NCI-H1930 (cell line): Measurements from ENCODE around the gene SETX.
A peak's percentile ranks its signal among the peaks of the same experiment; 100 is the strongest.
"Not testable (repeated sequence)": the region's sequence is repeated elsewhere in the genome, so short reads cannot be mapped to it uniquely, and the experiment has no call there.

Experiments
- DNase-seq, 2 experiments: peaks; one replicate each; lab custom pipeline; 2025; lab: John Stamatoyannopoulos, UW

The SETX gene

DNA sequence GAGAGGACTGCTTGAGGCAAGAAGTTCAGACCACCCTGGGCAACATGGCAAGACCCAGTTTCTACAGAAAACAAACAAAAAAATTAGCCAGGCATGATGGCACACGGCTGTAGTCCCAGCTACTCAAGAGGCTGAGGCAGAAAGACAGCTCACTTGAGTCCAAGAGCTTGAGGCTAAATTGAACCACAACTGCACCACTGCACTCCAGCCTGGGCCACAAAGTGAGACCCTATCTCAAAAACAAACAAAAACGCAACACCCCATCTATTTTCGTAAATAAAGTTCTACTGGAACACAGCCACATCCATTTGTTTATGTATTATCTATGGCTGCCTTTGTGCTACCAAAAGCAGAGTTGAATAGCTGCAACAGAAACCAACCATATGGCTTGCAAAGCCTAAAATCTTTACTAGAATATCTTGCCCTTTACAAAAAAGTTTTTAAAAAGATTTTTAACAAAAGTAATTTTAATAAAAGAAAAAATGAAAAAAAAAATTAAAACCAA is 67.5 kb downstream of the SETX start:
- DNase-seq: no peak

DNA sequence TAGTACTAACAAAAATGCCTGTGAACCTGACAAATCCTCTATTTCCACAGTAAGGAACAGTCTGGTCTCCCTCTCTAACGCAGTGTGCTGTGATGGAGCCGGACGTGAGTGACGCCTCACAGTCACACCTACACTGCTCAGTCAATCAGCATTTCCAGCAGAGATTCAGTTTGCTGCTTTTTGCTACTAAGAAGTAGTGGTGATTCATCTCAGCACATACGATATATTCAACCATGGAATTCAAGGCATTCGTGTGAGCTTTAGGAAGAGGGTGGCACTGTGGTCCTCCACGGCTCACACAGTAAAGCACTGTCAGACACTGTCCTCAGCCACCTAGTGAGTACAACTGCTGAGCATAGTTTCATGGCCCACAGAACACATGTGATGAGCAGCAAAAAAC is 70.9 kb downstream of the SETX start:
- DNase-seq: no peak

DNA sequence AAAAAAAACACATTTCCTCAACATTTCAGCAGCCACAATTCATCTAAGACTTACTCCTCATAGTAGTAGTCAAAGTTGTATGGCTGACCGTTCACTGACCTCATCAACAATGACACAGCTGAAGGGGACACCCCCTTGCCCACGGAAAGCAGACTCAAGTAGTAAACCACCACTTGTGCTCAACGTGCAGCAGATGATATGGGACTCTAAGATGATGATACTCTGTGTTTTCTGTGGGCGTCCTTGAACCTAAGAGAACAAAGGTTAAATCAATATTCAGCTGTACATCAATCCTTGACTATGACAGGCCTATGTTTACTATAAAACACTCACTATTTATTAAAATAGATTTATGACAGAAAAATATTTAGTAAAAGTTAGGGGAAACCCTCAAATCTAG is 71.6 kb downstream of the SETX start:
- no peak for DNase-seq

DNA sequence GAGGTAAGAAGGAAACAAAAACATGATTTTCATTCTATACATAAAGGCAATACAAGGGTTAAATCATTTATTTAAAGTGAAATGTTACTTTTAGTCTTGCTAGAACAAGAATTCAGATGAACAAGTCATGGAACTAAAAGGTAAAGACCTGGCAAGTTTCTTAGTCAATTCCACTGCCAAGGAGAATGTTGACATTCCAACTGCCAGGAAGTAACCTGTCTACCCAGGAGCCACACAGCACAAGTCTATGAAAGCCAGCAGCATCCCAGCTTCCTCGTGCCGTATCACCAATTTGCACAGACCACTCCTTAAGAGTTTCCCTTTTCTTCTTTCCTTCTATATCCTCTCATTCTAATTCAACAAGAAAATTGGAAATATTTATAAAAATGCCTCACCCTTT is 79.9 kb downstream of the SETX start:
- no peak for DNase-seq

DNA sequence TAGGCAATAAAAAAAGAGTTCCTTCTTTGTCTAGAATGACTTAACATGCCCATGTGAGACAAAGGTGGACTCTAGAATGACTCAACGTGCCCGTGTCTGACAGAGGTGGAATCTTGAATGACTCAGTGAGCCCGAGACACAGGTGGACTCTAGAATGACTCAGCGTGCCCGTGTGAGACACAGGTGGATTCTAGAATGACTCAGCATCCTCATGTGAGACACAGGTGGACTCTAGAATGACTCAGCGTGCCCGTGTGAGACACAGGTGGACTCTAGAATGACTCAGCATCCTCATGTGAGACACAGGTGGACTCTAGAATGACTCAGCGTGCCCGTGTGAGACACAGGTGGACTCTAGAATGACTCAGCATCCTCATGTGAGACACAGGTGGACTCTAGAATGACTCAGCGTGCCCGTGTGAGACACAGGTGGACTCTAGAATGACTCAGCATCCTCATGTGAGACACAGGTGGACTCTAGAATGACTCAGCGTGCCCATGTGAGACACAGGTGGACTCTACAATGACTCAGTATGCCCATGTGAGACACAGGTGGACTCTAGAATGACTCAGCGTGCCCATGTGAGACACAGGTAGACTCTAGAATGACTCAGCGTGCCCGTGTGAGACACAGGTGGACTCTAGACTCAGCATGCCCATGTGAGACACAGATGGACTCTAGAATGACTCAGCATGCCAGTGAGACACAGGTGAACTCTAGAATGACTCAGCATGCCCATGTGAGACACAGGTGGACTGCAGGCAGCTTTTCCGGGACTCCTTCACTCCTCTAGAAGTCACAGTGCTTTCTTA is 84.9 kb downstream of the SETX start:
- not testable (repeated sequence) for DNase-seq

DNA sequence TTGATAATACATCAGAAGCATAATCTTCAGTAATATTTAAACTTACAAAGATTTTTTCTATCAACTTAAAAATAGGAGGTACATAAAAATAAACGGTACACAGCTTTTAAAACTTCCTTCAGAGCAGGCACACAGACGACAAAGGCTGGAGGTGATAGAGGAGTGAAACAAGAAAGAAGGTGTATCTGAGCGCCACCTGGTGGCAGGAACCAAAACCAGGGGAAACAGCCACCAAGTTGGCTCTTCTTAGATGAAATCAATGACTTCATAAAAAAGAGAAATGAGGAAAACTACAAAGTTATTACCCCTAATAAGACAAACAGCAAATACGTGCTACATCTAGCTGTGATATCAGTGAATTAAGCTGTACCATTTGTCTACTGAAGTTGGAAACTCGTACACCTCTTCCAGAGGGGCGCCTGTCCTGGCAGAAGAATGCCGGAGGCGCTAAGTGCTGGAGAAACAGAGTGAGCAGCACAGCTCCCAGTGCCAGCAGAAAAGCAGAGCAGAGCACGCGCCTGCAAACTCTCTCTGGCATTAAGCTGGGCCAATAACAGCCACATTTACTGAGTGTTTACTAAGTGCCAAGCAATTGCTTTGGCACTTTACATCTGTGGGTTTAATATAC is 85.9 kb downstream of the SETX start:
- DNase-seq: peak in 1 of 2 experiments; percentile 60

DNA sequence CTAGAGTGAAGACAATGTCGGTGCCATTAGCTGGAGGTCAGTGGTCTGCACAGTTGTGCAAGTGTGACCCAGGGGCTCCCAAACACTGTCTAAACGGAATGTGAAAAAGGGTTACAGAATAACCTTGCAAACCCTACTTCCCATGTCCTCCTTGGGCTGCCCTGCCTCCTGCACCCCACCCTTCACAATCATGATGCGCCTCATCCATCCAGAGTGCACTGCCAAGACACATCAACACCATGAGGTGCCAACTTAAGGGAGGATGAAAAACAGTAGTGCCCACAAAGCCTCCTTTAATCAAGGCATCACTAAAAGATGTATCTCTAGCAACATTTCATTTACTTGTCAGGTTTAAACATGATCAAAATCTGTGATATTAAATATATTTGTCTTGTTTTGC is 87.1 kb downstream of the SETX start:
- DNase-seq: no peak

DNA sequence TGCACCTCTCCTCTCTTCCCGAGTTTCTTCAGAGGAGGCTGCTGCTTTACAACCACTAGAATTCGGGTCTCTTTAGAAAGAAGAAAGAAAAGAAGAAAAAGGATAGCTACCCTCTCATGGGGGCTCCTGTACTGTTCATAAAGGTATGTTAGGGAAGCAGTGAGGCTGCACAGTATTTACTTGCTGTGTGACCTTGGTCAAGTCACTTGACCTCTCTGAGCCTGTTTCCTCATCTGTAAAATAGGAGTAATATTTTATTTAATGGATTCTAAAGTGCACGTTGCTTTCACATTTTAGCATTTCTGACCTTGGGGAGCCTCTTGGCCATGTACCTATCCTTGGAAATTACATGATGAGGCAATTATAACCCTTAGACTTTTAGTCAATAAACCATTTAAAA is 88.8 kb downstream of the SETX start:
- DNase-seq: no peak

DNA sequence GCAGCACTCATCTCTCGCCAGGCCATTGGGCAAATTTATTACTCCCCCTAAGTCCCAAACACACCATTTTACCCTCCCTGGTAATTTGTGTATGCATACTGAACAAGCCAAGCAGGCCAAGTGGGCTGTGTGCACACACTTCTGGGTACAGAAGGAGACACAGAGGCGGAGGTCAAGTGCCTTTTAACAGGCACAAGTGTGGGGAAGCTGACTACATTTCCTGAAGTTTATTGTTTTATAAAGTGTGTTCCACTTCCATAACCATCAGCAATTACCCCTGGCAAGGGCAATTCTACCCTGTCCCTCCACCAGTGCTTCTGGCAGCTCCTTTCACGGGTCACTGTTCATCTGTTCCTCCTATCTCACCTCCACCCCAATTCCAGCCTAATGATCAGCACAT is 93.9 kb downstream of the SETX start:
- no peak for DNase-seq

DNA sequence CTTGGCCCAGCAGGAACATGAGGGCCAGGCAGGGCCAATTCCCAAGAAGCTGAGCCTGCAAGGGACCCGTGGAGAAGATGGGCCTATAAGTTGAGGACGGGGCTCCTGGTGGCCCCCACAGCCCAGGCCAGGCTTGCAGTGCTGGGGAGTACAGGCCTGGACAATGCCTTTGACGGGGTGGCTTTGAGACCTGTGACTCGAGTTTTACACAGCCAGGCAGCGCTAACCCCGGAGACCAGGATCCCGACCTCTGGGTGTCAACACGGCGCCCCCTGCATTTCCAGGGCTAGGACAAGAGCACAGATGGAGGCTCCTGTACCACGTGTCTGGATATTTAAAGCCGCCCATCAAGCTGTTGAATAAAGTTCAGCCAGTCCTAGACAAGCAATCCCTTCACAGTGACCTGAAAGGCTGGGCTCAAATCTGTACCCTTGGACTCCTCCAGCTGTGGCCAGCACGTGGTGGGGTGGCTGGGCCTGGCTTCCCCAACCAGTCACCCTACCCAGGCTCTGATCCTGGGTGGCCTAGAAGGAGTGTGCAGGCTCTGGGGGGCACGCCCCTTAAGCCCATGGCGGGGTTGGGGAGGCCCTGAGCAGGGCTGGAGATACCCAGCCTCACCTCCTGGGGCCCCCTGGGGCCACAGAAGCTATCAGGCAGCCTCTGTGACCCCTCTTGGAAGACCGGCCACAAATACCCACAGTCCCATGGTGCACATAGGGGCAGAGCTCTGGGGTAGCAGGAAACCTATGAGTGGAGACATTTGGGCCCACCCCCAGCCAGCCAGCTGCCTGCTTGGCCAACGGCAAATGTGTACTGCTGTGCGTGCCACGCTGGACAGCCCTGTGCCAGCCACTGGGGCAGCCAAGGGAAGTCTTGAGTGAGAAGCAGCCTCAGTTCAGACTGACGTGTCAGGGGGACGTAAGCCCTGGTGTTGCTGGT is 104.2 kb downstream of the SETX start:
- DNase-seq: no peak

DNA sequence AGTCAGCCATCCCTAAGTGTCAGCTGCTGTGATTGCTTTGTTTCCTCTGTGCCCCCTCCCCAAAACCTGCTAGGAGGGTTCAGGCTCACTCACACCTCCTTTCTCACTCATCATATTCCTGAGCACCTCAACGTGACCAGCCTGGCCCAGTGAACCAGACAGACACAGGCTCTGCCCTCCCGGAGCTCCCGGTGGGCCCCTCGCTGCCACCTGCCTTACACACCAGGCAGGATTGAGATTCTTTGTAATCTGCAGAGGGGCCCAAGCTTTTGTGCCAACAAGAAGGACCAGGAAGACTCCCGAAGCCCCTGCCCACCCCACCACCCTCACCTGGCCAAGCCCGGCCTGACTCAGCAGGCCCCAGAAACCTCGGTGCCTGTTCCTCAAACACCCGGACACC is 105.1 kb downstream of the SETX start:
- no peak for DNase-seq

DNA sequence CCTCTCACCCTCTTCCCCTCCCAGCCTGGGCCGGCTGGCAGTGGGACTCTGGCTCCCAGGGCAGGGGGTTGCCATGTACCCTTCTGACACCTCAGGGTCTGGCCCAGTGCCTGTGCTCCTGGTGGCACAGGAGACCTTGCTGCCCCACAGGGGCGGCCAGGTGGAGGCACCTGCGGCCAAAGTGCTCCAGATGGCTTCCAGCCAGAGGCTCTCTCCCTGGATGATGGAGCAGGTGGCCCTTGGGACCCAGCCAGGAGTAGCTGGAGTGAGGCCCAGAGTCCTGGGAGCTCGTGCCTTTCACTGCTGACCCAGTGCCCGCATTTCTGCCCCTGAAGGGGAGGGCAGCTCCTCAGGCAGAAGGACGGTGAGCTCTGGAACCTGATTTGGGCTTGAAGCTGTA is 105.7 kb downstream of the SETX start:
- no peak for DNase-seq

DNA sequence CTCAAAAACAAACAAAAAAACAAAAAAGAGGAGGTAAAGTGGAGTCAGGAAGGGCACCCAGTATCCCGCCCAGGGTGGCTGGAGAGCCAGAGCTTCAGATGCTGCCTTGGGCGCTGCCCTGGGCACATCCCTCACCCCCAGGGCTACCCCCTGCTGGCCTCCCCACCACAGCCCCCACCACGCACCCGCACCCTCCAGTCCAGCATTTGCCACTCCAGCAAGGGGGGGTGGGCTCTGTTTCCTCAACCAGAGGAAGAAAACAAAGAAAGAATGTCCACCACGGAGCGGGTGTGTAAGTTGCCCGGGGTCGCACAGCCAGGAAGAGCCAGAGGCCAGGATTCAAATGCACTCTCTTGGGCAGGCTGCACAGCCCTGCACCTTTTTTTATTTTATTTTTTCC is 106.8 kb downstream of the SETX start:
- no peak for DNase-seq

DNA sequence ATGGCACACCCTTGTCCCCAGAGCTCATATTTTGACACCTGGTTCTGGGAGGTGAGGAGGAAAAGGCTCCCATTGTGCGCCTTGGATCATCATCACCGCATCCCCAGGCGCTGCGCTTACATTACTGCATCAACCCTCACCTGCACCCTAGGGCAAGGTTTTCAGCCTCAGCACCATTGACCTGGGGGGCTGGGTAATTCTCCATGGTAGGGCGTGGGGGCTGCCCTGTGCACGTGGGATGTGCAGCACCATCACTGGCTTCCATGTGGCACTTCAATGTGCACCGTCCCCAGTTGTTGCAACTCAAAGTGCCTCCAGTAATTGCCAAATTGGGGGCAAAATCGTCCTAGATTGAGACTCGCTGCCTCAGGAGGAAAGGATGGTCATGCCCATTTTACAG is 109.3 kb downstream of the SETX start:
- no peak for DNase-seq

DNA sequence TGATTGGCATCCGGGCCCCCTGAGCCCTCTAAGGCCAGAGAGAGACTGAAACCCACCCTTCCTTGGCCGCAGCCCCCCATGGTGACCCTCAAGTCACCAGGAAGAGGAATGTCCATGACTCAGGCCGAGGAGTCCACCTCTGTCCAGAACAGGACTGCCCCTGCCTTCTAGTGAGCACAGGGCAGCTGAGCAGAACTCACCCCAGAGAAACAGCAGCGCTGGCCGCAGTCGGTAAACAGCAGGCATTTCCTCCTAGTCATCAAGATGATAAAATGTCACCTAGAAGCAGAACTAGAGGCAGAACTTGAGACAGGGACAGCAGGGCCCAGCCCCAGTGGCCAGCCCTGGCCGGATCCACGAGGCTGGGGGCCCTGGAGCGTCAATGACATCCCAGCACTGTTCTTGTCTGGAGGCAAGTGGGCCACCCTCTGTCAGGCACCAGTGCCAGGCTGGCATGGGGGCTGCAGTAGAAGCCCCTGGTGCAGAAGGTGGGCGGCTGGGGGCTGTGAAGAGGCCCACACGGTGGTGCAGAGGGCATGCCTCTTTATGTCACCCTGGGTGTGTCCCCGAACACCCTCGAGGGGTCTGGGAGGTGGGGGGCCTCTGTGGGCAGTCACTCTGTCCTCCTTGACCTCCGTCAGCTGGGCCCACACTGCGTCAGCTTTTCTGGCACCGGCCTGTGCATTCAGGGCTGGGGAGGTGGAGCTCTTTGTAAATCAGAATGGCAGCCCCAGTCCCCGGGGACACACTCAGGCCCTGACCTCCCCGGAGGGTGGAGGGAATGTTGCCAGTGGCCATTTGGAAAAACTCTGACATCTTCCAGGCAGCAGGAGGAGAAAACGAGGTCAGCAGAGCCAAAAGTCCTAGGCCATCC is 110.0 kb downstream of the SETX start:
- DNase-seq: no peak

DNA sequence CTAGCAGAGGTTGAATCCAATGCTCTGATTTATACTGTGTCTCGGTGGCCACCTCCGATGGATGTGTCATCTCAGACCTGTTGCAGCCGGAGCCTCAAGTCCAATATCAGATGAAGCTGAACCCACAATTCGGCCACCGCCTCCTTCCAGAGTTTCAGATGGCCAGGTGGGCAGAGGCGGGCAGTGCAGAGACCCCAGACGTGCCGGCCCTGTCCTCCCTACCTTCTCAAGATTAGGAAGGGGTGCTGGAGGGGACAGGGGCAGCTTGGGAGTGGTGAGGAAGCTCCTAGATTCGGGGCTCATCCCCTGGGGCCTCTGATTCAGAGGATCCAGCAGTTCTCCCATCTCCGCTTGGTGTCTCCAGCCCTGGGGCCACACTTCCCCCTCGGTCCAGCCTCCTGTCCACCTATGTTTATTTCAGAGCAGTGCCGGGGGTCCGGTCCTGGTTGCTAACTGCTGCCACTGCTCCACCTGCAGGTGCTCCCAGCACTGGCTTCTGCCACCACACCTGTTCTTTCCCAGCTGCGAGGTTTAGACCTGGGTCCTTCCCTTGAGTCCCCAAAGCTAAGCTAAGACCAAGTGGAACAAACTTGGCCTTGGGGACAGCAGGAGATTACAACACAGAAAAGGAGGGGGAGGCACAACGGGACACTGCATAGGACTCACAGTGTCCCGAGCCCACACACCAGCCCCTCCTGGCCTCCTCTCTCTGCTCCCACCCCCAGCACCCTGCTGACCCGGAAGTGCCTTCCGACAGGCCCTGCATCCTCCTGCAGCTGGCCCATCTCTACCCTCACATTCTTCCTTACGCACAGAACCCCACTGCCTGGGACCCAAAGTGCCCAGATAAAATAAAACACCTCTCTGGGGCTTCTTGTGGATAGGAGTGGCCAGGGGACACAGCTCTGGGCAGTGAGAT is 111.4 kb downstream of the SETX start:
- DNase-seq: no peak

DNA sequence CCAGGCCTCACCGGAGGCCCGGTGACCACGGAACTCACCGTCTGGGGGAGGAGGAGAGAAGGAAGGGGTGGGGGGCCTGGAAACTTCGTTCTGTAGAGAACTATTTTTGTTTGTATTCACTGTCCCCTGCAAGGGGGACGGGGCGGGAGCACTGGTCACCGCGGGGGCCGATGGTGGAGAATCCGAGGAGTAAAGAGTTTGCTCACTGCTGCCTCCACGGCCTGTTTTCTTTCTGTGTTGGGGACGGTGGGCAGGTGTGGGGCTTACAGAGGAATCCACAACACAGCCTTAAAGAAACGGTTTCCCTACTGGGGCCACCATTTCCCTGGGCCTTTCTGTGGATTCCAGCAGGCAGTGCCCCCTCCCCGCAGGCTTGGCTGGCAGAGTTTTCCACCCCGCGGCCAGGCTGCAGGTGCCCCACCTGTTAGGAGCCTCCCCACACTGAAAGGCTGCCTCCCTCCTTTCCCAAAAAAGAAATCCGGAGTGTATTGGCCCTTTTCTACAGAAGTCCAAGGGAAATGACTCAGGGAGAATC is 112.1 kb downstream of the SETX start:
- no peak for DNase-seq

DNA sequence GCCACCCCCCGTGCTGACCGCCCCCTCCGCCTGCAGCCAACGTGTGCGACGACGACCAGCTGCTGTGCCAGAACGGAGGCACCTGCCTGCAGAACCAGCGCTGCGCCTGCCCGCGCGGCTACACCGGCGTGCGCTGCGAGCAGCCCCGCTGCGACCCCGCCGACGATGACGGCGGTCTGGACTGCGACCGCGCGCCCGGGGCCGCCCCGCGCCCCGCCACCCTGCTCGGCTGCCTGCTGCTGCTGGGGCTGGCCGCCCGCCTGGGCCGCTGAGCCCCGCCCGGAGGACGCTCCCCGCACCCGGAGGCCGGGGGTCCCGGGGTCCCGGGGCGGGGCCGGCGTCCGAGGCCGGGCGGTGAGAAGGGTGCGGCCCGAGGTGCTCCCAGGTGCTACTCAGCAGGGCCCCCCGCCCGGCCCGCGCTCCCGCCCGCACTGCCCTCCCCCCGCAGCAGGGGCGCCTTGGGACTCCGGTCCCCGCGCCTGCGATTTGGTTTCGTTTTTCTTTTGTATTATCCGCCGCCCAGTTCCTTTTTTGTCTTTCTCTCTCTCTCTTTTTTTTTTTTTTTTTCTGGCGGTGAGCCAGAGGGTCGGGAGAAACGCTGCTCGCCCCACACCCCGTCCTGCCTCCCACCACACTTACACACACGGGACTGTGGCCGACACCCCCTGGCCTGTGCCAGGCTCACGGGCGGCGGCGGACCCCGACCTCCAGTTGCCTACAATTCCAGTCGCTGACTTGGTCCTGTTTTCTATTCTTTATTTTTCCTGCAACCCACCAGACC is 112.8 kb downstream of the SETX start:
- no peak for DNase-seq

DNA sequence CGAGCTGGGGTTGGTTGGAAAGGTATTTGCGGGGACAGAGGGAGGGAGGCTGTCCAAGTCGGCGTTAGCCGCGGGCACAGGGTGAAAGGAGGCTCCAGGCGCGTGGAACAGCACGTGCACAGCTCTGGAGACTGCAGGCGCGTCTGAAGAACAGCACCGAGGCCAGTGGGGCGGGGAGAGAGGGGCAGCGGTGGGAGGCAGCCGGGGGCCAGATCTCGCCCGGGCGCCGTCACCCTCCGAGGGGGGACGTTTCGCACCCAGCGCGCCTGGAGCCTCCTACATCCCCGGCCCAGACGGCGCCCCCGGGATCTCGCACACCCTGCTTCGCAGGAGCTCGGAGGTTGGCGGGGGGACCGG is 113.3 kb downstream of the SETX start:
- no peak for DNase-seq
